ENCODE measurements around the gene SCNN1A. TPM values are rescaled to one million over a fixed set of nuclear protein-coding genes. Genes with fewer than 3 reads are reported as not detected.

The SCNN1A gene
- total RNA-seq, 1 donor from 2014 or later = 55.2 TPM

GRCh38 chr12:6392504-6392903 lies 17.1 kb upstream of the SCNN1A start:
- H3K4me3 ChIP-seq = no peak overlapping the region
- no peak for DNase-seq (ENCODE audit: extremely low spot score in 2 of 2)
- H3K4me1 ChIP-seq = peaks cover 23% of the 10 kb centered on the region
- no peaks in the 10 kb centered on the region for H3K9me3 ChIP-seq
- no peaks in the 10 kb centered on the region for H3K27me3 ChIP-seq
- peaks cover 0 to 19% of the 10 kb centered on the region in 2 donors for H3K36me3 ChIP-seq
- TF ChIP-seq POLR2AphosphoS5 (IDR thresholded peaks at IDR 0.05; ENCODE audit: insufficient read depth in 1 of 2, low read depth in 1 of 2) (peak in 1 of 2 donors; percentile 9), CTCF (IDR thresholded peaks at IDR 0.05) (no peak), POLR2A (IDR thresholded peaks at IDR 0.05) (no peak)
- H3K27ac ChIP-seq = peak overlapping the region; percentile 35
- intact Hi-C loops (cut with DNase I) = no loop called here

GRCh38 chr12:6391013-6391412 lies 15.7 kb upstream of the SCNN1A start:
- Histone ChIP-seq H3K27ac (no peak overlapping the region), H3K36me3 (peaks cover 0 to 33% of the 10 kb centered on the region in 2 donors), H3K9me3 (no peaks in the 10 kb centered on the region), H3K4me1 (peaks cover 38% of the 10 kb centered on the region), H3K4me3 (no peak overlapping the region), H3K27me3 (no peaks in the 10 kb centered on the region)
- DNase-seq (ENCODE audit: extremely low spot score in 2 of 2) = no peak
- no peak for TF ChIP-seq CTCF (IDR thresholded peaks at IDR 0.05)
- TF ChIP-seq POLR2A (IDR thresholded peaks at IDR 0.05) = no peak
- no peak for TF ChIP-seq POLR2AphosphoS5 (IDR thresholded peaks at IDR 0.05; ENCODE audit: insufficient read depth in 1 of 2, low read depth in 1 of 2)
- intact Hi-C loops (cut with DNase I) = no loop called here

- H3K36me3 ChIP-seq = peaks cover 0 to 35% of the 10 kb centered on the region in 2 donors
- H3K4me1 ChIP-seq = peaks cover 46% of the 10 kb centered on the region
- no peaks in the 10 kb centered on the region for H3K9me3 ChIP-seq
- no peaks in the 10 kb centered on the region for H3K27me3 ChIP-seq
- no peak for TF ChIP-seq CTCF (IDR thresholded peaks at IDR 0.05)
- no peak for TF ChIP-seq POLR2A (IDR thresholded peaks at IDR 0.05)
- no peak overlapping the region for H3K4me3 ChIP-seq
- no peak overlapping the region for H3K27ac ChIP-seq
- no peak for DNase-seq (ENCODE audit: extremely low spot score in 2 of 2)
- intact Hi-C loops (cut with DNase I) = no loop called here
Measured at GRCh38 chr12:6390084-6390799, 14.9 kb upstream of the SCNN1A start.

GRCh38 chr12:6387541-6387940 lies 12.2 kb upstream of the SCNN1A start:
- H3K27ac ChIP-seq = peak overlapping the region; percentile 37

More at GRCh38 chr12:6387541-6387940, 12.2 kb upstream of the SCNN1A start:
- TF ChIP-seq POLR2A (IDR thresholded peaks at IDR 0.05) = no peak
- TF ChIP-seq CTCF (IDR thresholded peaks at IDR 0.05) = no peak
- TF ChIP-seq POLR2AphosphoS5 (IDR thresholded peaks at IDR 0.05; ENCODE audit: insufficient read depth in 1 of 2, low read depth in 1 of 2) = no peak
- DNase-seq (ENCODE audit: extremely low spot score in 2 of 2) = no peak
- peaks cover 65% of the 10 kb centered on the region for H3K4me1 ChIP-seq
- no peak overlapping the region for H3K4me3 ChIP-seq
- intact Hi-C loops (cut with DNase I) = no loop called here
- H3K27me3 ChIP-seq = no peaks in the 10 kb centered on the region
- peaks cover 0 to 35% of the 10 kb centered on the region in 2 donors for H3K36me3 ChIP-seq
- no peaks in the 10 kb centered on the region for H3K9me3 ChIP-seq
